ENCODE results near the gene CCDC192. TPM values are rescaled to one million over a fixed set of nuclear protein-coding genes. Genes with fewer than 3 reads are reported as not detected.
"Not testable (repeated sequence)": the region's sequence is repeated elsewhere in the genome, so short reads cannot be mapped to it uniquely, and the experiment has no call there.

Gene CCDC192
- polyA plus RNA-seq, 1 donor, result 0.88 TPM

DNA sequence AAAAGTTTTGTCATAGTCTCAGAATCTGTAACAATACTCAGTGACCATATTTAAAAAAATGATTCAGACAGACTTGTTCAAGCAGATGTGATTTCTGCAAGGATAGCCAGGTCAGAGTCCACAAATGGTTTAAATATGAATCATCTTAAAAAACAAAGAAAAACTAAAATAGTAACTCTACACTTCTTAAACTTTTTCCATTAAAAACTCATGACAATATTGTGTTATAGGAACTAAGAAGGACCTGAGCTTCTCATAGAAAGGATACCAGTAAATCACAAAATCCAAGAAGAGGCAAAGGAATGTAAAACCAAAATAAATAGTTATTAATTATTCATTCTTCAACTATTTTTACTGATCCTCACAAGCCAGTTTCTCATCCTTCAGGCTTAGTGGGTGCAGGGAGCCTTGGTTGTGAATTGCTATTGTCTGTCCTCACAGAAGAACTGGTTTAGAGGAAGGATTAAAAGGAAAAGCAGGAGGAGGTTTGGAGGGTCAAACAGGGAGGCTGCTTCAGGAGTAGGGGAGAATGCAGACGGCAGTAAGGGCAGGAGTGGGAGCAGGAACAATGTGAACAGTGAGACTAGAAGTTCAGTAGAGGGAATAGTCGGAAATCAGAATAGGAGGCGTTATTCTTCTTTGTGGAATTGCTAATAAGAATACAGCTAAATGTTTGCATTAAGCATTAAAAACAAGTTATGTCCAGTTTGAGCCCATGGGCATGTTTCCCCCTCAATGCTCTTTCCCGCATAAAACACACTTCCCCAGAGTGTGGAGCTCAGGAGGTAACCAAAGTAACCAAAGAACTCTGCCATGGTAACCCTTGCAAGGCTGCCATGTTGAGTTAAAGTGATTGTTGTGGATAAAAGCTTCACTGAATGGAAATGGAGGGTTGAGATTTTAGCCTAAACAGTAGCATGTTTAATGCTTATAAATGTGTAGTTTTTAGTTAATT is 110.7 kb downstream of the CCDC192 start:
- DNase-seq, result no peak

DNA sequence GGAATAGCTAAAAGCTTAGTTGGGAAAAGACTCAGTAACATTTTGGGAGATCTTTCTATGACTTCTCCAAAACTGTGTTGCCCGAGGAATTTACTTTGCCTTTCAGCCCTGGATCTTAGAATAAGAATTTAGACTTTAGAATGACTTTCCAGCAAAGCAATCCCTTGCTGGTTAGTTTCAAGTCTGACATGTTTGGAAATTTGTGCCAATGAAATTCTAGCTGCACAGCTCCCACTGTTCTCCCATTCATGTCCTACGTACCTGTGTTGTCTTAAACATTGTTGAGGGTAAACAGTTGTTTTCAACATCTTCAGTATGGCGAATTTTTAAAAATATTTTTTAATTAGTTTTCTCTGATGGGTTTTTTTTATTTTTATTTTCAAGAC is 111.4 kb downstream of the CCDC192 start:
- no peak for DNase-seq

DNA sequence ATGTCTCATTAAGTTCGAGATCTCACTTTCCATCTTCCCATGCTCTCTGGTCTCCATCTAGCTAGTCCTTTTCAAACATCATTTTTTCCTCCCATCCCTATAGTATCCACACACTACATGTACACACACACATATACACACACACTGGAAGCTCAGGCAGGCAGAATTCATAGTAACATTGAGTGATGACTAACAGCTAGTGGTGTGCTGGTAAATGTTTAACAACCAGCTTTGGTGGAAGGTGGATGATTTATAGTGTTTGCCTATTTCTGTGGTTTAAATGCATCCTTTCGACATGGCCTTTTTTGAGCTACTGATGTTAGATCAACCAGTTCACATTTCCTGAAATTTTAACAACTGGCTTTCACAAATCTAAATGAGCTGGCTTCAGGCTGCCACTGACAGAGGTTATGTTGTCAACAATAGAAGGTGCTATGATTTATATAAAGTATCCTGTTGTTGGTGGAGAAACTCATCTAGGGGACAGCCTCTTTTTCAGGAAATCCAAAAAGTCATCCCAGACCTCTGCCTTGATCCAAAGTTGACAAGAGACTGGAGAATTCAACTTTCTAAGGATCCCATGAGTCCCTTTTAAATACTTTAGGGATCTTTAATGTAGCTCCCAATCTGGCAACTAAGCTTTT is 117.8 kb downstream of the CCDC192 start:
- DNase-seq, result no peak

DNA sequence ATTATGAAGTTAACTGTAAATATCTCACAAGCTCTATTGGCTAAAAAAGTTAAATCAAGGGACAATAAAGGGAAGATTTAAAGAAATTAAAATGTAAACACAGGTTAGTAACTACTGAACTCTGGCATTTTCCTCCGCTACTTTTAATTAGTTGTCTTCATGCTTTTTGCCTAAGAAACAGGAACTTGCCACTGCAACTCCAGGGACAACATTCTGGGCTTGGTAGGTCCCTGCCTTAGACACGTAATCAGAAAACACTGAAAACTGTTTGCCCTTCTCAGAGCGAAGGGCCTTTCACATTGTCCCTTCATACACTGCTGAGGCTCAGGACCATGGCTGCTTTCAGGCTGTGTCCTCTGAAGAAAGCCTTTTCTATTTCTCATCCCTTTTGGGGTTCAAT is 118.7 kb downstream of the CCDC192 start:
- DNase-seq, result no peak

DNA sequence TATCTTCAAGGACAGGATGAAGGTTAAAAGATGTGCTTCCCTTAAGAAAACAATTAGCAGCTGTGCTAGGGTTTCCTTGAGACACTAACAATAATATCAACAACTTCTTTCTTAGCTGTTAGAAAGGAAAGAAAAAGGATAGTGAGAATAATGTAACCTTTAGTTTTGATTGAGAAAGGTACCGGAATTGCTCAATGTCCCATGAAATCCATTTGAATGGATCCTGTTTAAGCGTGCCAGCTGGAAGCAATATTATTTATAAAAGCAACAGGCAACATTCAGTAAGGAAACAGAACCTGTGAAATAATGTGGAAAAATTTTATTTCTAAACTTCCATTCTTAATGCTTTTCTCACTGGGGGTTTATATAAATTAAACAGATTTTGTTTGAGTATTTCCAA is 120.9 kb downstream of the CCDC192 start:
- no peak for DNase-seq

DNA sequence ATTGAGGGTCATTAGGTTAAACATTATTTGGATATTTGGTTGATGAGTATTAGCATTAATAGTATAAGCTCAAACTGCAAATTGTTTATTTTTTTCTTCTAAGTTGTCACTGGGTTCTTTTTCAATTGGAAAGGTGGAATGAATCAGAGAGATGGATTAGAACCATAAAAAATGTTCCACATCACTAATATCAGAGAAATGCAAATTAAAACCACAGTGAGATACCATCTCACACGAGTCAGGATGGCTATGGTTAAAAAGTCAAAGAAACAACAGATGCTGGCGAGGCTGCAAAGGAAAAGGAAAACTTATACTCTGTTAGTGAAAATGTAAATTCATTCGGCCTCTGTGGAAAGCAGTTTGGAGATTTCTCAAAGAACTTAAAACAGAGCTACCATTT is 122.8 kb downstream of the CCDC192 start:
- DNase-seq, result no peak

DNA sequence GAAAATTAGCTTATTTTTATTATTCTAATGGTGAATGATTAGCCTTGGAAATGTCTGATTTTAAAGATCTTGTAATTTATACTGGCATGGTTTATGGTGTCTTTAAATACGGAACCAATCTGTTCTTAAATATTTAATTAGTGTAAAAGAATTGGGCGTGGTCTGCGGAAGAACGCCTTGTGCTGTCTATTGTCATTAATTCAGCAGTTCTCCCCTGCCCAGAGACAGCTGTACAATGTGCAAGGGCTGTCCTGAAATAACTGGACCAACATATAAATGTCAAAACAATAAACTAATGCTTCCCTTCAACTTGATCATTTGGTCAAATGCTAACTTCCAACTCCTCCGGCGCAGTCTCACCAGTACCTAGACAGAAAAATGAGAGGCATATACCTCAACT is 124.3 kb downstream of the CCDC192 start:
- DNase-seq, result no peak

DNA sequence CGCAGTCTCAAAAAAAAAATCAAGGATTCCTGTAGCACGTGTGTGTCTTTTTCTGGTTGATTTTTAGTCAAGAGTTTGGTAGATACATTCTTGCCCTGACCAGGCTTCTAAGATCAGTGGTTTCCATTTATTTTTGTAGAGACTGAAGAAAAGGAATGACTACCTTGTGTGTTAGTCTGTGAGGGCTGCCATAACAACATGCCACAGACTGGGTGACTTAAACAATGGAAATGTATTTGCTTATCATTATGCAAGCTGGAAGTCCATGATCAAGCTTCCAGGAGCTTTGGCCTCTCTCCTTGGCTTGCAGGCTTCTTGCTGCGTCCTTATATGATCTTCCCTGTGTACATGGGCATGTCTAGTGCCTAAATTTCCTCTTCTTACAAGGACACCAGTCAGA is 127.0 kb downstream of the CCDC192 start:
- no peak for DNase-seq

DNA sequence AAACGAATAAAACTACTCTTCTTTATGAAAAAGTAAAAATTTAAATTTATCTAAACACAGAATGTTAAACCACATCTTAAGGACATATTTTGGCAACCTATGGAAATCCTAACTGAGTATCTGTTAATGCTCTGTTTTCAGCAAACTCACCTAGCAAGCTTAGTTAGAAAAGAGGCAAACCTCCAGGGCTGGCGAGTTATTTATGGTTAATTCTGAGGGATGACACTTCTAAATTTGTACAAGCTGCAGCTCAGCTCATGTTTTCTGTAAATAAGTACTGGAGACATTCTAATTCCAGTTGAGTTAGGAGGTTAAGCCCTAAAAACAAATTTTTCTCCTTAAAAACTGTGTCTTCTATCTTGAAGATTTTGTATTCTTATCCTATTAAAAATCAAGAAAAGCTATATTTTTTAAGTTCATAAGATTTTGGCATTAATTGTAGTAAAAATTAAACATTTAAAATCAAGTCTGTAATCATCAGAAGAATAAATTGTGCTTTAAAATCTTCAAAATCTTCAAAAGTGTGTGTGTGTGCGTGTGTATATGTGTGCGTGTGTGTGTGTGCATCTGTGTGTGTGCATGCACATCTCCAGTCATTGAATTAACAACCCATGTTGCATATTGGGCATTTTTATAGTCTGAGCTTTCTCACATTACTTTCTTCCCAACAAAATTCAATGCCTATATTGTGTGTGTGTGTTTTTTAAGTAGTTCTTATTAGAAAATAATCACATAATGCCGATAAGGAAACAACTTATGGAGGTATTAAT is 127.8 kb downstream of the CCDC192 start:
- no peak for DNase-seq

DNA sequence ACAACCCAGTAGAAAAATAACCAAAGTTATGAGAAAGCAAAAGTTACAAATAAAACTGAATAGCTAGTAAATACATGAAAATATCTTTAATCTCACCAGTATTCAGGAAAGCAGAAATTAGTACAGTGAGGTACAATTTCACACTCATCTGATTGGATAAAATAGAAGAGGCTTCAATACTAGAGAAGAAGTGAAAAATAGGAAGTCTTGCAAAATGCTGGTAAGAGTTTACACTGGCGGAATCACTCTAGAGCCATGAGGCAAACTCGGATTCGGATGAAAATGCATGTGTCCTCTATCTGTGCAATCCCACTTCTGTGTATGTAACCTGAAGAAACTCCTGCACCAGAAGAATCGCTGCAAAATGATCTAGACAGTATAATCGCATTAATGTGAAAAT is 128.9 kb downstream of the CCDC192 start:
- DNase-seq, result no peak

DNA sequence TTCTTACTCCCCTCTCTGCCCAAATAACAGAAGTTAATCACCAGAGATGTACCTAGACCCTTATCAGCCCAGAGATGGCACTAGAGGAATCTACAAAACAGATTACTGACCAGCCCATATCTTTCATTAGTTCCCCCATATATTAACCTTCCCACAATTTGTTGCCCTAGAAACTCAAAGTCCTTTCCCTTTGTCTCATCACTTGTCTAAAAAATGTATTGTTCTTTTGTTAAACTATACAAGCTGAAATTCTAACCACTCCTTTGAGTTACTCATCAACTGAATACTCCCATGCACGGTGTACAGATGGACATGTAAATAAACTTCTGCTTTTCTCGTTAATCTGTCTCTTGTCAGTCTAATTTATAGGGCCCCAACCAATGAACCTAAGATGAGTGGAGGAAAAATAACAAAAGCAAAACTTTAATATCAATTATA is 130.9 kb downstream of the CCDC192 start:
- DNase-seq, result no peak

DNA sequence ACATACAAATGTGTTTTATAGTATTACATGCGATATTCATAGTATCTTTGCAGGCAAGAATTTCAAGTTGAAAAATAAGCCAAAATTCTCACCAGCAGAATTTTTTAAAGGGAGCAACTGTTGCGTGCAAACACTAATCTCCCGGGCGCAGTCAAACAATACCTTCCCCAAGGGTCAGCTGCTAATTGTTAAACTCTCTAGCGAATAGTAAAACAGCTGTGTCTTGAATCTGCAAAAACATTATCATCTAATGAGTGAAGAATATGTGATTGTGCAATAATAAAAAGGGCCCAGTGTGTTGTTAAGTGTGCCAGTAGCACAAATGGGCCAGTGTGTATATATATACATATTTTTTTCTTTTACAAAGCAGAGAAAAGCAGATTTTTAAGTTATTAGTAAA is 131.4 kb downstream of the CCDC192 start:
- no peak for DNase-seq

DNA sequence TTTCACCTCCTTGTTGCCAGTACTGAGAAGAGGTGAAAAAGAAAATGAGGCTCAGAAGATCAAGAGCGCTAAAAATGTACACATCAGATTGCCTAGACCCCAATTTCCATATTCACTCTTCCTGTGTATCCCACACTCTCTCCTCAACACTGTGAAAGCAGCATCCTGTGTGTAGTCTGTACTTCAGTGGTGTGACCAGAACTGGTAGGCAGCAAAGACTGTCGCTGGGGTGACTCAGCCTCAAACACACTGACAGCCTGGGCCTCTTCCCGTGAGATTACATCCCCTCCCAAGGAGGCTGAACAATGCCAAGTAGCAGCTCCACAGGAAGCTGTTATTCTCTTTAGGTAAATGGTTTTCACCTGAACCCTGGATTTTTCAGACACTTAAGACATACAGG is 135.5 kb downstream of the CCDC192 start:
- no peak for DNase-seq

DNA sequence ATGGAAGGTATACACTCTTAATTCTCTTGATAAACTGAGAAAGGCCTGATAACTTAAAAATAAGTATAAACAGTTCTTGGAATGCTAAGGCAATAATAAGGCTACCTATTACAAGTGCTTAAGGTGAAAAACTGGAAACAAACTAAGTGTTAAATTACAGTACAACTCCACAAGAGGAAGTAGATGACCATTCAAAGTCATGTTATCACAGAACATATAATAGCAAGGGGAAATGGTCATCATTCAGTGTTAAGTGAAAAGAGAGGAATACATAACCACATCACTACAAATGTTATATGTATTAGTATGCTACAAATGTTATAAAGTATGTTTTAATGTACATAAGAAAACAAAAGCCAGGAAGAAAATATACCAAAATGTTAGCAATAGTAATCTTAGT is 135.9 kb downstream of the CCDC192 start:
- no peak for DNase-seq

DNA sequence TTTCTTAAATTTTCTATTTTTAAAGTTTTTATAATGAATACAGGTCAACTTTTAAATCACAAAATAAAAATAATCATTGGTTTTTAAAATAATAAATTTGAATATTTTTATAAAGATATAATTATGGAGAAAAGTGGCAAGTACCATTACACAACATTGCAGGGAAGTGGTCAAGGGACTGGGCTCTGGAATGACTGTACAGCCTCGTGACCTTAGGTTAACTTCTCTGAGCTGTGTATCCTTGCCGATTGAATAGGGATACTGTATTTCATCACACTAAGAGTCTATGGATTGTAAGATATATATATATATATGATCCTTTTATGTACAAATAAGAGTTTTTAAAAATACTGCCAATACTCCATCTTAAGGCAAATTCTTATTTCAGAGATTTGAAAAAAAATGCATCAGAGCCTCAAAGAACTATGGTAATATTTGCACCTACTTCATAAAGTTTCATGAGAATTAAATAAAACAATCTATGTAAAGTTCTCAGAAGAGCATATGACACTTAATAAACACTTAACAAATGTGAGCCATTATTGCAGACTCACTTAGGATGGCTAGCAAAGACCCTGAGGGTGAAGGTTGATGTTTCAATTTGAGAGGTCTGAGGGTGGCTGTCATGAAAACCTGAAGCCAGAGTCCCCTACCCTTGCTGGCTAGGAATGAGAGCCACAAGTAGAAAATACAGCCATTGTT is 136.5 kb downstream of the CCDC192 start:
- DNase-seq, result no peak

DNA sequence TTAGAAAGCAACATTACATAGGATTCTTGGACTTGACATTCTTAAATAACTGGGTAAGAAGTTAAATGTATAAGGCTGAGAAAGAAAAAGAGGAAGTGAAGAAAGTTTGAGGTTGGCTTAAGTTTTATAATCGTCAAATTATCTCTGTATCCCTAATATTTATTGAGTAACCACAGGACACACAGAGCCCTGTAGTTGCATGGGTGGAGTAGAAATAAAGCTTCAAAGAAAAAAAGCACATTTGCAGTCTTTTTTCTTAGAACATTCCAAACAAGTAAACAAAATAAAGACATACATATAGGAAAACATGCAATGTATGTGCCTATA is 137.0 kb downstream of the CCDC192 start:
- DNase-seq, result no peak

DNA sequence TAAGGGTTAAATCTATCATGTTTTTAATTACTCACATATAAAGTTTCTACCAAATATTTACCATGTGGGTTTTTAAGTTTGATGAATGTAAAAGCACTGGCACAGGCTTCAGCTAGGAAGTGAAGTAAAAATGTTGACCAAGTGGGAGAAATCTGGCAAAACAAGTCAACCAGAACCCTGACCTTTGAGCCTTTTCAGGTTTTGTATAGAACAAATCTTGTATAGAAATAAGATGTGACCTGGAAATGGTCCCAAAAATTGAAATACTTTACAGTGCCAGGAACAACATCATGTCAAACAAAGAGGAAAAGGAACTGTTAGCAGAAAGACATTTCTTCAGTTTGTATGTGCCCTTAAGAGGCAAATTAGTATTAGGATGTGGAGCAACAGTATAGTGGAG is 137.6 kb downstream of the CCDC192 start:
- DNase-seq, result no peak

DNA sequence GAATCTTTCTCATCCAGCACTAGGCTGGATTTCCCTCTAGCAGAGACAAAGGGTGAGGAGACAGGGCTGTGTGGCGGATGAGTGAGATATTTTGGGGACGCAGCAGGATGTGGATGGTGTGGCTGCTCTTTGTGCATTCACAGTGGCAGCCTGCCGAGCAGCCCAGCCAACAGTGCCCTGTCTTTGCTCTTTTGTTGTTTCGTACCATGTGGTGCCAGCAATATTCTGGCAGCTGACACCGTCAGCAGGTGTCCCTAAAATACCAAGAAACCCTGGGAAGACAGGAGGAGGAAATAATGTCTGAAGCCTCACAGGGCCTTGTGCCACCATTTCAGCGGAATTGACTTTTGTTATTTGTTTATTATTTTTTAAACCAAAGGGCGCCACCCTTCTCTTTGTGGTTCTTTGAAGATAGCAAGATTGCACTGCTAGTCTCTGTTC is 141.4 kb downstream of the CCDC192 start:
- DNase-seq, result no peak

DNA sequence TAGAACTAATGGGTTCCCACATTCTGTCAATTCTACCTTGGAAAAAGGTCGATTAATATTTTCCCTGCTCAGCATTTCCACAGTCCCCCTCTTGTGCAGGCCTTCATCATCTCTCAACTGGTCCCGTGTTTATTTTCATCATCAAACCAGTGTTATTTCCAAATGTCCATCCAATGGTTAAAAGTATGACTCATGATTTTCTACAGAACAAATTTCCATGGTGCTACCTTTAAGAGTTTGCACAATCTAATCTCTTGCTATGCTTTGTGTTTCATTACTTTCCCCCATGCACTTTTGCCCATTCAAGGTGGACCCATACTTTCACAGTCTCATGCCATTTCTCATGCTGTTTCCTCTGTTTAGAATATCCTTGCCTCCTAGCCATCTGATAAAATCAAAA is 143.7 kb downstream of the CCDC192 start:
- DNase-seq, result no peak

DNA sequence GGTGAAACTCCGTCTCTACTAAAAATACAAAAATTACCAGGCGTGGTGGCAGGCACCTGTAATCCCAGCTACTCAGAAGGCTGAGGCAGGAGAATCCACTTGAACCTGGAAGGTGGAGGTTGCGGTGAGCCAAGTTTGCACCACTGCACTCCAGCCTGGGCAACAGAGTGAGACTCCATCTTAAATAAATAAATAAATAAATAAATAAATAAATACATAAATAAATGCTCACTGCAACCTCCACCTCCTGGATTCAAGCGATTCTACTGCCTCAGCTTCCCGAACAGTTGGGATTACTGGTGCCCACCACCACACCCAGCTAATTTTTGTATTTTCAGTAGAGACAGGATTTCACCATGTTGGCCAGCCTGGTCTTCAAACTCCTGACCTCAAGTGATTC is 144.4 kb downstream of the CCDC192 start:
- DNase-seq, result not testable (repeated sequence)

DNA sequence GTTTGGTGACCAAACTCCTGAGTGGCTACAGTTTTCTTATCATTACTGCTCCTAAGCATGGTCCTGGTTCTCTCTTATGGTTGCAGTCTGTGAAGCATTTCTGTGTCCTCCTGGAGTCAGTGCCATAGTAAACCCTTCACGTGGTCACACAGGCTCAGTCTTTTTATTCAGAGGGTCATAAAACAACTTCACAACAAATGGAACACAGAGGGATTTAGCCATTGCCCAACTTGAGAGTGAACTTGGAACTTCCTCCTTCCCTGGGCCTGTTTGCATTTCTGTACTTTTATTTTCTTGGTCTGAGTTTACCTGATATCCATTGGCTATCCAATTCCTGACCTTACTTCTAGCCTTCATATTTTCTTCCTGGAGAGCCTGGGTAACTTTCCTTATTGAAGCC is 144.9 kb downstream of the CCDC192 start:
- no peak for DNase-seq

DNA sequence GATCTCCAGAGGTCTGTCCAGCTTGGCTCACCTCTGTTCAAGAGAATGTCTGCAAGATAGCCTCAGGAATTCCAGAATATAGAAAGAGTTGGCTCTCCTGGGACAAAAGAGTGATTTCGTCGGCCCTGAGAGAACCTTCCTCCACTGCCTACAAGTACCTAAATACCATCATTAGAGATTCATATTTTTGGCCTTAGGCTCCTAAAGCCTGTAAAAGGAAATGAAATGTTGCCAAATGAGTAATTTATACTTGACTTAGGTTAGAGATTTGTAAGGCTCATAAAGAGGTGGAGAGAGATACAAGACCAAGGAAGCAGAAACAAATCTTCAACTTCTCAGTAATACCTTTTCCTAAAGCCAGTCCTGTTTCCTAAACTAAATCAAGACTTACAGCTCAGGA is 146.2 kb downstream of the CCDC192 start:
- no peak for DNase-seq

DNA sequence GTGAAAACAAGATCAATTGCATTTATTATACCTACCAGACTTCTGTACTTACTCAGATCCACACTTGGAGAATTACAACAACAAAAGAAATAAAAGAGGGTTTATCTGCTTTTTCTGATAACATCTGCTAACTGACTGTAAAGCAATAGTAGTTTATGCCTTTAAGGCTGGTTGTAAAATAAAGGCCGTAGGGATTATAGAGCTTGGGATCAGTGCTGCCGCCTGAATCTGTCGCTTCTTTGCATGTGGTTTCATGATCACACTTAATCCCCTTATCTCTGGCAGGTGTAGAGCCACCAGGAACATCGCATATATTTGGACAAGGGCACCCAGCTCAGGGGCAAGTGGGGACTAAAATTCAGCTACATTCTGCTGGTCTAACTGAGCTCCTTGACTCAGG is 146.7 kb downstream of the CCDC192 start:
- no peak for DNase-seq
